HFF-Myc (cell line): ENCODE results near the gene NABP1.
"Not testable (repeated sequence)": the region's sequence is repeated elsewhere in the genome, so short reads cannot be mapped to it uniquely, and the experiment has no call there.

Experiments used
- DNase-seq: peaks from one replicate; pipeline ENCODE4 v3.0.0-alpha.2; 2011; ENCODE audit warnings: low read depth; ENCODE audit errors: extremely low read depth
- H3K4me3 ChIP-seq: replicated peaks from 2 replicates; pipeline ENCODE4 v1.5.1; 2011; ENCODE audit warnings: low read depth, mild to moderate bottlenecking, control low read depth, low read length
- TF ChIP-seq, protein P1 (sequence below): IDR thresholded peaks from 2 replicates; pipeline ENCODE4 v1.5.1; 2012; ENCODE audit warnings: mild to moderate bottlenecking, low read depth, low read length, control low read depth; ENCODE audit errors: missing control alignments

NABP1 gene

DNA sequence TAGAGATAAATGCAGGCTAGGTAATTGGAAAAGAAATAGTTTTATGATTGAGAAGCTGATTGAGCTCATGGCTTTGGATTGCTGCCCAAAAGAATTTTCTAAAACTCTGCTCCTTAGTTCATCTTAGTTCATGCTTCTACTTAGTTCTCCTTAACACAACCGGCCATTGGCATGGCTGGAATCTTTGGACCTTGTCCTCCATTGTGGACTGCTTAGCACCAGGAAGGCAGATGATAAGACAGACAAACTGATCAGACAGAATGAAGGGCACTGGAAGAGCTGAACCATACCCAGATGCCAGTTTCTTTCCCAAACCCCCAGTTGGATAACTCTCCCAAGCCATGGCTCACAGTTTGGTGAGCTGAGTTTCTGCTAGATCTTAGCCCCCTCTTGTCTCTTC, 36.3 kb upstream of the NABP1 start:
- H3K4me3 ChIP-seq: no peak overlapping the region
- no peak for DNase-seq
- TF ChIP-seq, protein P1, sequence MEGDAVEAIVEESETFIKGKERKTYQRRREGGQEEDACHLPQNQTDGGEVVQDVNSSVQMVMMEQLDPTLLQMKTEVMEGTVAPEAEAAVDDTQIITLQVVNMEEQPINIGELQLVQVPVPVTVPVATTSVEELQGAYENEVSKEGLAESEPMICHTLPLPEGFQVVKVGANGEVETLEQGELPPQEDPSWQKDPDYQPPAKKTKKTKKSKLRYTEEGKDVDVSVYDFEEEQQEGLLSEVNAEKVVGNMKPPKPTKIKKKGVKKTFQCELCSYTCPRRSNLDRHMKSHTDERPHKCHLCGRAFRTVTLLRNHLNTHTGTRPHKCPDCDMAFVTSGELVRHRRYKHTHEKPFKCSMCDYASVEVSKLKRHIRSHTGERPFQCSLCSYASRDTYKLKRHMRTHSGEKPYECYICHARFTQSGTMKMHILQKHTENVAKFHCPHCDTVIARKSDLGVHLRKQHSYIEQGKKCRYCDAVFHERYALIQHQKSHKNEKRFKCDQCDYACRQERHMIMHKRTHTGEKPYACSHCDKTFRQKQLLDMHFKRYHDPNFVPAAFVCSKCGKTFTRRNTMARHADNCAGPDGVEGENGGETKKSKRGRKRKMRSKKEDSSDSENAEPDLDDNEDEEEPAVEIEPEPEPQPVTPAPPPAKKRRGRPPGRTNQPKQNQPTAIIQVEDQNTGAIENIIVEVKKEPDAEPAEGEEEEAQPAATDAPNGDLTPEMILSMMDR: no peak

DNA sequence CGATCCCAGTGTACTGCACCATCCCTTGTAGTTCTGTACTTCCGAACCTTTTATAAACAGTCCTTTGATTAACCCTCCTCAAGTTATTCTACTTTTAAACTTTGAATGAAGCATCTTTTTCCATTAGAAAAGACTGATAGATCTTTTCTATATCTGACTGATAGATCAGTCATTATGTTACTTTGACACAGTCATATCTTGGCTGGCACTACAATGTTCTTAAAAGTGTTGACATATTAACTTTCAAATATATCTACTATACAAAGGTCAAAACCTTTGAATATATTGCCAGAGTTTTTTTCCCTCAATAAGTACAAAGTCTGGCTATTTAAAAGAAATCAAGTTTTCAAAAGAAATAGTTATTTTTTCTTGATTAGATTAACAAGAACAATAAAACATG, 35.4 kb upstream of the NABP1 start:
- H3K4me3 ChIP-seq: no peak overlapping the region
- TF ChIP-seq, protein P1: no peak
- DNase-seq: no peak

DNA sequence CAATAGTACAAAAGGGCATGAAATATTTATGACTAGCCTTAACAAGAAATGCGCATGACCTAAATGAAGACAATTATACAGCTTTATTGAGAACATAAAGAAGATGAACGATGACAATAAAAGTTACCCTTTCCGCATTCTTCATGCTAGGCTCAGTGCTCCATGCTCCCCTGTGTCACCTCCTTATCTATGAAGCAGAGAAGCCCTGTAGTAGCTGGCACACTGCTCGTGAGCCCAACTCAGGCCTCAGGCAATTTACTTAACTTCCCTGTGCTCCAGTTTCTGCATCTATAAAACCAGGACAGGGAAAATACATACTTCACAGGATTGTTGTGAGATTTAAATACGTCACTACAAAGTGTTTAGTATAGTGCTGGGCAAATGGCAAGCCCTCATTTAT, 34.5 kb upstream of the NABP1 start:
- no peak for DNase-seq
- TF ChIP-seq, protein P1: no peak
- no peak overlapping the region for H3K4me3 ChIP-seq

DNA sequence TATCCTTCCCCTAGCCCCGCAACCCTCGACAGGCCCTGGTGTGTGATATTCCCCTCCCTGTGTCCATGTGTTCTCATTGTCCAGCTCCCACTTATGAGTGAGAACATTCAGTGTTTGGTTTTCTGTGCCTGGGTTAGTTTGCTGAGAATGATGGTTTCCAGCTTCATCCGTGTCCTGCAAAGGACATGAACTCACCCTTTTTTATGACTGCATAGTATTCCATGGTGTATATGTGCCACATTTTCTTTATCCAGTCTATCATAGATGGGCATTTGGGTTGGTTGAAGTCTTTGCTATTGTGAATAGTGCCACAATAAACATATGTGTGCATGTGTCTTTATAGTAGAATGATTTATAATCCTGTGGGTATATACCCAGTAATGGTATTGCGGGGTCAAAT, 33.3 kb upstream of the NABP1 start:
- not testable (repeated sequence) for DNase-seq, H3K4me3 ChIP-seq

DNA sequence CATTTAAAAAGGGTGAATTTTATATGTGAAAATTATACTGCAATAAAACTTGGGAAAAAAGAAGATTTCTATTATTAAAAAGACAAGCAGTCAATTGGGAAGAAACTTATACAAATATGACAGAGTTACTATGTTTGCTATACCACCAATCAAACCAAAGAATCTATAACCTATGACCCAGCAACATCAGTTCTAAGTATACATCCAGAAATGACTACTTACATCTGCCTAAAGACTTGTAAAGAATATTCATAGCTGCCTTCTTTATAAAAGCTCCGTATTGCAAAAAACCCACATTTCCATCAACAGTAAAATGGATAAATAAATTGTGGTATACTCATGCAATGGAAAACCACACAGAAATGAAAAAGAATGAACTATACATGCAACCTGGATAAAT, 32.9 kb upstream of the NABP1 start:
- DNase-seq: no peak
- TF ChIP-seq, protein P1: no peak
- H3K4me3 ChIP-seq: no peak overlapping the region

DNA sequence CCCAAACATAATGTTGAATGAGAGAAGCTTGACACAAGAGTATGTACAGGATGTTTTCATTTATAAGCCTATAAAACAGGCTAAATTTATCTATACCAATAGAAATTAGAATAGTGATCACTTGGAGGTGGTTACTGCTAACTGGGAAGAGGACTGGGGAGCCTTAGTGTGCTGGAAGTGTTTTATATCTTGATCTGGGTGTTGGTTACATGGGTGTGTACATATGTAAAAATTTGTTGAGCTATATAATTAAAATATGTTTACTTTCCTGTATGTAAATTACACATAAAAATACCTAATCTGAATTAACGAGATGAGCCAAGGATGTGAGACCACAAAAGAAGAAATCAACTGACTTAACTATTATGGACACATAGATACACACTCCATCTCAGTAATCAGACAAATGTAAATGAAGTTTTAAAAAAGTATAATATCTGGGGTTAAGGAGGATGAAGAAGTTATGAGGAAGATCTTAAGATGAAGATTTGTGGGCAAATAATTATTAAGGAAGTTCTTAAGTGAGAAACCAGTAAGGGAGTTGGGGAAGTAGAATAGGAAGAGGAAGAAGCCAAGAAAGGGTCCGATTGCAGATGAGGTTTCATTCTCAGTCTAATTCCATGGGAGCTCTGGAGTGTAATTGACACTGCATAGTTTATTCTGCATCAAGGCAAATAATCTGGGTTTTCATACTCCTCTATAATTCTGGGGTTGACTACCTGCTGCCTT, 32.3 kb upstream of the NABP1 start:
- TF ChIP-seq, protein P1: no peak
- no peak for DNase-seq
- no peak overlapping the region for H3K4me3 ChIP-seq

DNA sequence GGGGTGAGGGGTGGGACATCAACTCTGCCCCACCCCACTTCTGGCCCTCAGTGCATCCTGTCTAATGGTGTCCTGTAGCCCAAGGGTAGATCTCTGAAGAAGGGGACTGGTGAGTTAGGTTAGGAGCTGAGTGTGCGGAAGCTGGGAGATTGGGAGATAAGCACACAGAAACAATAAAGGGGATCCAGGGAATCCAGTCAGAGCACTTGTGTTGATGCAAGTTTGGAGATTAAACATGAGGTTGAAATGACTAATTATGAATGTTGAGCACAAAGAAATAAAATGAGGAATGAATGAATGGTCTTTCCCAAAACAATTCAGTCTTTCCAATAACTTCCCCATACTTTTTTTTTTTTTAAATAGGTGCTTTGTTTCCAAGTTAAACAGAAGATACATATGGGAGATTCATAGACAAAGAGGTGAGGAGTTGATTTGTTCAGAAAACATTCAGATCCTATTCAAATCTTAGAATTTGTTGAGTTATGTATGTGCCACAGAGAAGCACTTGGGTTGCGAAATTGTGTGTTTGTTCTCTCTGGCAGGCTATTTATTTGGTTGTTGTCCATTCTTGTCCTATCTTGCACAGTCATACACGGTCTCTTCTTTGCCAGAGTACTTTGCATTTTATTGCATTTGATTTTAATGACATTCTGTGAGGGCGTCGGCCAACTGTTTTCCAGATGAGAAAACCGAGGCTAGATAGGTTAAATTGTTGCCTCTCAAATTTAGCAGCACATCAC, 31.6 kb upstream of the NABP1 start:
- DNase-seq: no peak
- TF ChIP-seq, protein P1: no peak
- H3K4me3 ChIP-seq: no peak overlapping the region
